NCI-H1092 treated with DMSO at 0.1 percent for 48 hours (cell line): ENCODE data around the gene TFR2.

Experiments
- DNase-seq: peaks from one replicate; lab custom pipeline; 2025; lab: John Stamatoyannopoulos, UW

Gene TFR2

GRCh38 chr7:100641463-100641859 lies at the start of gene TFR2:
TFR2 (minus strand) TSS chr7:100641552; CDS start chr7:100641509, 43 bp downstream.
- DNase-seq: no peak

DNA sequence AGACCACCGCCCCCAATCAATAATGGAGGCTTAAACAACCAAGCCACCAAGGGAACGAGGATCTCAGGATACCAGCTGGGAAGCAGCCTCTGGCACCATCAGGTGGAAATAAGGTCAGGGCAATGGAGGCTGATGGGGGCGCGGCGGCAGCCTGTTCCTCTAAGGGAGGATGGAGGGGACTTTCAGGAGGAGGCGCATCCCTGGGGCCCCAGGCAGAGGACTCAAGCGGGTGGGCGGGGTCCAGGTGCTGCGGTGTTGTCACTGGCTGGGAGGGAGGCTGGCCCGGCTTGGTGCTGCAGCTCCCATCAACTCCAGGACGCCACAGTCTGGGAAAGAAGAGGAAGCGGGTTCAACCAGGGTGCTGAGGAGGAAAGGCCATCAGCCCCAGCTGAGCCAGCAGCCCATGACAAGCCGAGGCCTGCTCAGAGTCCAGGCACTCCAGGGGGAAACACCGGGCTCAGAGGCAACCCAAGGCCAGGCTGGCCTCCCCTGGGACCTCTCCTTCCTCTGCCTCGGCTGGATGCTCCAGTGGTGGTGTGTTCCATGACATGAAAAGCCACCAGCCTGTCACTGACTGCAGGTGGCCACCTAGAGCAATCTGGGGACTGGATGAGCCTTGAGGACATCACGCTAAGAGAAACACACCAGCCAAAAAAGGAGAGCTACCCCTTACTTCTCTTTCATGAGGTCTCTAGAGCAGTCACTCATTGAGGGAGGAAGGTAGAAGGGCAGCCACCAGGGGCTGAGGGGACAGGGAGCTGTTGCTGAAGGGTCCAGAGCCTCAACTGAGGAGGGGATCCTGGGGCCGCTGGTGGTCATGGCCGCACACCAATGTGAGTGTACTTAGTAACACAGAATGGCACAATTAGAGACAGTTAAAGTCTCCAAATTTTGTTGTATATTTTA lies 48.1 kb upstream of the TFR2 start:
- DNase-seq: no peak

GRCh38 chr7:100688326-100688860 lies 47.0 kb upstream of the TFR2 start:
- no peak for DNase-seq

- DNase-seq: no peak
These were observed 46.5 kb upstream of the TFR2 start for GRCh38 chr7:100687751-100688300.

DNA sequence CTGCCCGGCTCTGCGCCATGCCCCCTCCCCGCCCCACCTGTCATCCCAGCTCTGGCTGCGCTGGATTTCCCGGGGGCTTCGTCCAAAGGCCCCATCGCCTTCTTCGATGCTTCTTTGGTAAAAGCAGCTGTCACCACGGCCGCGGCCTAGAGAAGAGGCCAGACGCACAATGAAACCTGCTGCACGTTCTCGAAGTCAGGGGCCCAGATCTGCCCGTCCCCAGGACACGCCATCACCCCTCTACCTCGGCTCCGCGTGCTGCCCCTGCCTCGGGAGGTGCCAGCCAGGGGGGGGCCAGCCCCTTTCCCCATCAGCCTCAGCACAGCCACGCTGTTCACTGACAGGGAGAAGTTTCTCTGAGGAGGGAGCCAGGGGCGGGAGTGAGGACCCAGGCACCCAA lies 45.9 kb upstream of the TFR2 start:
- no peak for DNase-seq

GRCh38 chr7:100686822-100687211 lies 45.5 kb upstream of the TFR2 start:
- no peak for DNase-seq

DNA sequence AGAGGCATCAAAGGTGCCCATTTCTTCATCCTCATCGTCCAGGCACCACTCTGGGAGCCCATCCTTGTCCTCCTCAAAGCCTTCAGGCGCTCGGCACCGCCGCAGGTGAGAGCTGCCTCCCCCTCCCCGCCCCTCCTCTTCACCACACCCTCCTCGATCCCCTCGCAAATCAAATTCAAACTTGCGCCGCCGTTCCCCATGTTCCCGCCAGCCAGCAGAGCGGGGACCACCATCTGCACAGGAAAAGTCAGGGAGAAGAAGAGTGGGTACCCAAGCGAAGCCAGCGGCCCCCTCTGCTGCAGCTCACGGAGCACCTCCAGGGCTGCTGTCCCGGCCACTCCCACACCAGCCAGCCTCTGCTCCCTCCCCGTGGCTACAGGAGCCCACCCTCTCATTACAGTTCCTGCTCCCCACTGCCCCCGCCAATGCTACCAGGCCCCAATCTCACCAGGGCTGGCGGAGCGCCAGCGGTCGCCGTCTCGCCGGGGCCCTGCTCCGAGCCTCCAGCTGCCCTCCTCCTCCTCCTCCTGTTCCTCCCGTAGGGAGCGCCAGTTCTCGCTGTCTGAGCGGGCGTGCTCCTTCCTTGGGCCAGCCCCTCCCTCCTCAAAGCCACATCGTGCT lies 45.0 kb upstream of the TFR2 start:
- DNase-seq: no peak

- DNase-seq: no peak
These were observed 44.3 kb upstream of the TFR2 start for GRCh38 chr7:100685631-100686145.

GRCh38 chr7:100685049-100685605 lies 43.8 kb upstream of the TFR2 start:
- DNase-seq: no peak

DNA sequence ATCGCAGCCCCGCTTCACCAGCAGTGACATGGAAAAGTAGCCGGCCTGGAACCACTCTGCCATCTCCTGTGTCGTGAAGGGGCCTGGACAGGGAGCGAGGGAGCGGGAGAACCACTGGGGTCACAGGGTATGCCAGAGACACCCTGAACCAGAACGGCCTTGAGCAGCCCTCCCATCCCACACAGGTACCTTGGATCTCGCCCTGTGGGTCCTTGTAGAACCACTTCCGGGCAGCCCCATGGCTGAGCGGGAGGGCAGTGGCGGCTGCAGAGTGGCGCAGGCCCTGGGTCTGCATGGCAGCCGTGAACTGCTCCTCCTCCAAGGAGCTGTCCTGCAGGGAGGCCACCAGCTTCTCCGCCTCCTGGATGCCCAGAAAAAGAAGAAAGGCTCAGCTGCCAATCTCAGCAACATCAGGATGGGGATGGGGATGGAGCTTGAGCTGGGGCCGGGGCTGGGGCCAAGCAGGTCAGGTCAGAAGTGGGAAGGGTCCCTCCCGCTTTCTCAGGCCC lies 43.2 kb upstream of the TFR2 start:
- no peak for DNase-seq

- no peak for DNase-seq
These were observed 42.5 kb upstream of the TFR2 start for GRCh38 chr7:100683659-100684533.

GRCh38 chr7:100682991-100683658 lies 41.8 kb upstream of the TFR2 start:
- no peak for DNase-seq

DNA sequence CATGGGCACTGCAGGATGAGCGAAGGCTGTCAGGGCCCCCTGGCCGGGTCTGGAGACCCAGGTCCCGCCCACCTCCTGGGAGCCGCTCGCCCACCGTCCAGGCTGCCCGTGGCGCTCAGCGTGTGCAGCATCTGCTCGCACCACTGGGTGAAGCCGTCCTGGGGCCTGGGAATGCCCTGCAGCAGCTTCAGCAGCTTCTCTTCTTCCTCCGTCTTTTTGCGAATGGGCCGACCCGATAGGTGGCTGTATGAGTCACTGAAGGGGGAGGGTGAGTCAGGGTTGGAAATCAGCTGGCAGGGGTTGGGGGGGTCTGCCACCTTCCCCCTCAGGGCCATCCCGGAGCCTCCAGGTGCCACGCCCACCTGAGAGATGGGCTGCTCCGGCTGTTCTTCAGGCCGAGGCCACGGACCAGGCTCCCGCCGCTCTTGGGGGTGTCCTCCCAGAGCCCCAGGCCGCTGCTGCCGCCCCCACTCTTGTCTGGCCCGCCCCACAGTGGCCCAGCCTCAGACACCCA lies 40.9 kb upstream of the TFR2 start:
- no peak for DNase-seq

DNA sequence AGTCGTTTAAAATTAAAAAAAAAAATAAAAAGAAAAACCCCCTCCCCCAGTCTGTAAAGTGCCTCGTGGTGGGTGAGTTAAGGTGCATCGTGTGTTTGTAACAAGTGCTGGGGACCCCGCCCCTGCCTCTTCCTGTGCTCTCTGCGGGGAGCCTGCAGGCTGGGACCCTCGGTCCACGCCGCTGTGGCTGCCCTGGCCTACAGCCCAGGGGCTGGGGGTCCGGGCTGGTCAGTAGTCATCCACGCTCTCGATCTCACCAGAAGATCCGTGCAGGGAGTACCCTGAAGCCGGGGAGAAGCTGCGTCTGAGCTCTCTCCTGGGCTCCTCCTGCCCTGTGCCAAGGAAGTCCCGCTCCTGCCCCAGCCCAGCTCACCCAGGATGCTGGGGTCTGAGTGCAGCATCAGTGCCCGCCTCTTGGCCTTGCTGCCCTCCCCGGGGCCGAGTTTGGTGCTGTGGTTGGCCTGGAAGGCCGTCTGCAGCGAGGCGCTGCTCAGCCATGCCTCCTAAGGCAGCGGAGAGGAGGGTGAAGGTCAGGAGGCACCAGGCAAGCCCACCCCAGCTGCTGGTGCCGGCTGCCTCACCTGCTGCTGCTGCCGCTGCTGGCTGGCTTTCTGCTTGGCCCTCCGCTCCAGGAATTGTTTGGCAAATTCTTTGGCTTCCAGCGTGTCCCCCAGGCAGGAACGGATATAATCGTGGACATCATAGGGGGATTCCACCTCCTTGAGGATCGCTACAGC lies 40.3 kb upstream of the TFR2 start:
- DNase-seq: no peak

DNA sequence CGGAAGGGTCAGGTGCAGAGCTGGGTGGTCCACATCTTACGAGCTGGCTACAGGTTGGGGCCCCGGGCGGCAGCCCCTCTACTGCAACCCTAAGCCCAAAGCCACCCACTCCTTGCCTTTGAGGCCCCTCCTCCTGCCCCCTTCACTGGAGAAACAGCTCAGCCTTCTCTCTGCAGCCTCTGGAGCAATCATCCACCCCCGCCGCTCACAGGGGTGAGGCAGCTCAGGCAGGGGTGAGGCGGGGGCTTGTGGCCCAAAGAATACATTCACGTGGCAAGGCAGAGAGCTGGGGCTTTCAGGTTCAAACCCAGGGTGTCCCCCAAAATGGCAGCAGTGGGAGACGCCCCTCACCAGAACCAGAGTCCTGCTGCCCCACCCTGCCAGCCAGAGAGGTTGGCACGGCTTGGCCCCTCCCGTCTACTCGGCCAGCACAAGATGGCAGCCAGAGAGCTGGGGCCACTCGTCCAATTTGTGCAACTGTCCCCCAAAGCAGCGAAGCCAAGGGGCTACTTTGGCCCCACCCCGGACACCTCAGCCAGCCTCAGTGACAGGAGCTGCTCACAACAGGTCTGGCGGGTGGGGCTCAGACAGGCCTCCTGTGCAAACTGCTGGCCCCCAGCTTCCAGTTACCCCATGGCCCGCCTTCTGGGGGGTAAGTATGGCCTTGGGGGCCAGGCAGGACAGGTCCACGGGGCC lies 39.4 kb upstream of the TFR2 start:
- no peak for DNase-seq

GRCh38 chr7:100679927-100680575 lies 38.7 kb upstream of the TFR2 start:
- DNase-seq: no peak

DNA sequence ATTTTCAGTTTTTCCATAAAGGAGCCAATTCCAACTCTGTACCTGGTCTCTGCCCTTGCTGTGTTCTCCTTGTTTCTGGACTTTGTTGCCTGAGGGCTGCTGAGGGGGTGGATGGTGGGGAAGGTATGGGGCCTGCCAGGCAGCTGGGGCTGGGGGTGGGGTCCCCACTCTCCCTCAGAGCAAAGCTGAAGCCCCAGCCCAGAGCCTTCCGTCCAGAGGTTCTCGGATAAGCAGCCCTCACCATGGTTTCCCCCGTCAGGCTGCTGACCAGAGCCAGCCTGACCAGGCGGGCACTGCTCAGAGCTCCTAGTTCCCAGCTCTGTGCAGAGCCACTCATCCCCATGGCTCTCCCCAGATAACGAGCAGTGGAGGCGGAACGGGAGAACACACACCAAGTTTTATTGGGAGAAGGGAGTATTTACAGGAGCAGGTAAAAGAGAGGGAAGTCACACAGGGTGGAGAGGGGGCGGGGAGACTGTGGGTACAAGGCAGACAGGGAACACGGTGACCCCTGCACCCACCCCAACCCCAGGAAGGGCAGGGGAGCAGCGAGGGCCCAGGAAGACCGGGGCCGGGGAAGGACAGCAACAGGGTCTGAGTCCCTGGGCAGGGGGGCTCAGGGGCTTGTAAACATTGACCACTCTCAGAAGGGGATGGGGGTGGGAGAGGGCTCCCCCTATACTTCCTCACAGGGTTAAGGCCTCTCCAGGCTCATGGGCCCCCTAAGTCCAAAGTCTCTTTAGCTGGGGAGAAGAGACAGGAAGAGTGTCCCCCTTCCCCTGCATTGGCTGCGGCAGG lies 38.0 kb upstream of the TFR2 start:
- DNase-seq: no peak
